SK-N-MC (cell line): ENCODE results near the gene C1orf141.
"Not testable (repeated sequence)": the region's sequence is repeated elsewhere in the genome, so short reads cannot be mapped to it uniquely, and the experiment has no call there.

Experiments
- DNase-seq: peaks from one replicate; pipeline ENCODE4 v3.0.0-alpha.2; 2011; ENCODE audit warnings: low read depth, low spot score
- H3K27ac ChIP-seq: fragments of 200-600 bp; sonication (generic); 2 replicates; pipeline ENCODE4 v1.5.1; 2016; ENCODE audit warnings: mixed run types
- H3K36me3 ChIP-seq: fragments of 200-600 bp; sonication (generic); 2 replicates; pipeline ENCODE4 v1.6.1; 2017; ENCODE audit warnings: antibody characterized with exemption, low read length, mixed read lengths; ENCODE audit not compliant: insufficient read depth
- H3K4me3 ChIP-seq: fragments of 200-600 bp; sonication (generic); 2 replicates; pipeline ENCODE4 v1.5.1; 2016
- H3K9ac ChIP-seq: fragments of 200-600 bp; sonication (generic); 2 replicates; pipeline ENCODE4 v1.8.0; 2017; ENCODE audit warnings: mixed run types, mixed read lengths; ENCODE audit not compliant: insufficient read length
- H3K9me3 ChIP-seq: fragments of 200-600 bp; sonication (generic); 2 replicates; pipeline ENCODE4 v1.6.1; 2017; ENCODE audit warnings: low read depth, mild to moderate bottlenecking, antibody characterized with exemption, low read length, moderate library complexity, mixed read lengths
- EZH2 ChIP-seq: fragments of 200-600 bp; sonication (generic); IDR thresholded peaks from one replicate; pipeline ENCODE4 v1.6.1; 2017; ENCODE audit warnings: antibody characterized with exemption
- FOXP2 ChIP-seq: optimal IDR thresholded peaks from 2 replicates; pipeline ENCODE3; 2011; ENCODE audit warnings: mild to moderate bottlenecking, moderate library complexity; ENCODE audit not compliant: insufficient read depth; ENCODE audit errors: extremely low read length, control extremely low read depth
- POLR2AphosphoS5 ChIP-seq: IDR thresholded peaks from 2 replicates; pipeline ENCODE4 v1.6.1; 2012; ENCODE audit warnings: mild to moderate bottlenecking, low read depth, low read length, borderline replicate concordance

The C1orf141 gene

DNA sequence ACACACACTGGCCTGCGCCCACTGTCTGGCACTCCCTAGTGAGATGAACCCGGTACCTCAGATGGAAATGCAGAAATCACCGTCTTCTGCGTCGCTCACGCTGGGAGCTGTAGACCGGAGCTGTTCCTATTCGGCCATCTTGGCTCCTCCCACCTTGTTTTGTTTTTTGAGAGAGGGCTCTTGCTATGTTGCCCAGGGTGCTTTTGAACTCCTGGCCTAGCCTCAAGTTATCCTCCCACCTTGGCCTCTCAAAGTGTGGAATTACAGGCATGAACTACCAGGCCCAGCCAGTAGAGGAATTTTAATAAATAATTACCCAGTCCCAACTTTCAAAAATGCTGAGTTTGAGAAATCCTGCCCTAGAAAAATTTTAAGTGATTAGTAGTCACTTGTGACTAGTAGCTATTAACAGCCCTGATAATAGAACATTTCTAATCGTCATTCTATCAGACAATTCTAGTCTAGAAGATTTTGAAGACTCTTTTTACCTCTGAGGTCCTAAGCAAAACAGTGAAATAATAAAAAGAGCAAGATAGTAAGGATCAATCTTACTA lies 49.9 kb downstream of the C1orf141 start:
- no peaks in the 10 kb centered on the region for H3K9me3 ChIP-seq
- DNase-seq: no peak

DNA sequence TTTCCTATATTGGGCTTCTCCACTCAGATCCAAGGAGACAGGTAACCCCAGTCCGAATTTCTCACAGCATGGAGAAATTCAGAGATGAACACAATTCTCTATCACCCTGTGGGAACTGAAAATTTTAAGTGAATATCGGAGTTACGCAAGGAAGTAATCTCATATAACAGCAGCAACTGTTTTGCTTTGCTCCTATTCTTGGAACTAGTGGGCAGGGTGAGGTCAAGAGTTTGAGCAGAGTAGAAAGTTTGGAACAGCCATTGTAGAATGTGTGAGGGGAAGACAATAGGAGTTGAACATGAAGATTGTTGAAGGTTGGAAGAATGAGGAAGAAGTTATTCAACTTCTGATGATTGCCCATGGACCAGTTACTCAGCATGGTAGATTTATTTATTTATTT lies 56.5 kb downstream of the C1orf141 start:
- H3K9ac ChIP-seq: no peak overlapping the region
- TF ChIP-seq EZH2 (no peak), FOXP2 (no peak), POLR2AphosphoS5 (no peak)
- H3K4me3 ChIP-seq: no peak overlapping the region
- H3K27ac ChIP-seq: no peak overlapping the region
- H3K36me3 ChIP-seq: no peaks in the 10 kb centered on the region
- DNase-seq: no peak
- H3K9me3 ChIP-seq: no peaks in the 10 kb centered on the region

More for the DNA sequence above, 49.9 kb downstream of the C1orf141 start:
- Histone ChIP-seq H3K27ac (no peak overlapping the region), H3K9ac (no peak overlapping the region), H3K4me3 (no peak overlapping the region), H3K36me3 (no peaks in the 10 kb centered on the region)
- TF ChIP-seq FOXP2: no peak
- no peak for TF ChIP-seq EZH2
- TF ChIP-seq POLR2AphosphoS5: no peak

DNA sequence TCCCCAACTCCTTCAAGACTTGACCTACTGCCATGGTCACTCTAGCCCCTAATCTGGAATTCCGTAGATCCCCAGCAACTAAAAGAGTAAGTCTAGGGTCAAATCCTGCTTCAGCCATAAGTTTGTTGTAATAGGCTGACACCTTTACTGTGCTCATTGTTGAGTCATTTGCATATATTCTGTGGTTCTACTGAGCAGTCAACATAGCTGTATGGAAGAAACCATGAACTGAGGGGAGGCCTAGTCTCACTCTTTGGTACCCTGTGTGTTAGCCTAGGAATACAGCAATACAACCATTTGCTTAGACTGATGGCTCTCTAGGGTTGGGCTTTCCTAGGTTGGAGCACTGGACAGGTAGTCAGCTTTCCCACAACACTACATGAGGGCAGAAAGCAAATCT lies 57.2 kb downstream of the C1orf141 start:
- no peak overlapping the region for H3K4me3 ChIP-seq
- DNase-seq: no peak
- no peak for TF ChIP-seq FOXP2
- no peak for TF ChIP-seq POLR2AphosphoS5
- no peak for TF ChIP-seq EZH2
- no peaks in the 10 kb centered on the region for H3K9me3 ChIP-seq
- no peak overlapping the region for H3K27ac ChIP-seq
- no peaks in the 10 kb centered on the region for H3K36me3 ChIP-seq
- no peak overlapping the region for H3K9ac ChIP-seq

DNA sequence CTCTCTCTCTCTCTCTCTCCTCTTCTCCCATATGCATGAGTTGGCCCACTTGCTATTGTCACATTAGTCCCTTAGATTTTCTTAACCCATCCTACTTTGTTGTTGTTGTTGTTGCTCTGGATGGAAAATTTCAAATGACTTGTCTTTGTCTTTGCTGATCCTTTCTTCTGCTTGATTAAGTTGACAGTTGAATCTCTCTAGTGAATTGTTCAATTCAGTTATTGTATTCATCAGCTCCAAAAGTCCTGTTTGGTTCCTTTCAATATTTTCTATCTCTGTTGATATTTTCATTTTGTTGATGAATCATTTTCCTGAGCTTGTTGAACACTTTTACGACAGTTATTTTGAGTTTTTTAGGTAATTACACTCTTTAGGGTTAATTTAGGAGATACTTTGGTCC lies 62.0 kb downstream of the C1orf141 start:
- H3K4me3 ChIP-seq: no peak overlapping the region
- no peaks in the 10 kb centered on the region for H3K36me3 ChIP-seq
- DNase-seq: no peak
- no peak overlapping the region for H3K27ac ChIP-seq
- TF ChIP-seq POLR2AphosphoS5 (no peak), FOXP2 (no peak), EZH2 (no peak)
- H3K9me3 ChIP-seq: no peaks in the 10 kb centered on the region
- no peak overlapping the region for H3K9ac ChIP-seq

DNA sequence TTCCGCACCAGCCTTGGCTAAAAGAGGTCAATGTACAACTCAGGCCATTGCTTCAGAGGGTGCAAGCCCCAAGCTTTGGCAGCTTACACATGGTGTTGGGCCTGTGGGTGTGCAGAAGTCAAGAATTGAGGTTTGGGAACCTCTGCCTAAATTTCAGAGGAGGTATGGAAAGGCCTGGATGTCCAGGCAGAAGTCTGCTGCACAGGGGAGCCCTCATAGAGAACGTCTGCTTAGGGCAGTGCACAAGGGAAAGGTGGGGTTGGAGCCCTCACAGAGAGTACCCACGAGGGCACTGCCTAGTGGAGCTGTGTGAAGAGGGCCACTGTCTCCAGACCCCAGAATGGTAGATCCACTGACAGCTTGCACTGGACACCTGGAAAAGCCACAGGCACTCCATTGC lies 67.1 kb downstream of the C1orf141 start:
- H3K27ac ChIP-seq, H3K4me3 ChIP-seq, DNase-seq, H3K36me3 ChIP-seq, H3K9me3 ChIP-seq, H3K9ac ChIP-seq: not testable (repeated sequence)

DNA sequence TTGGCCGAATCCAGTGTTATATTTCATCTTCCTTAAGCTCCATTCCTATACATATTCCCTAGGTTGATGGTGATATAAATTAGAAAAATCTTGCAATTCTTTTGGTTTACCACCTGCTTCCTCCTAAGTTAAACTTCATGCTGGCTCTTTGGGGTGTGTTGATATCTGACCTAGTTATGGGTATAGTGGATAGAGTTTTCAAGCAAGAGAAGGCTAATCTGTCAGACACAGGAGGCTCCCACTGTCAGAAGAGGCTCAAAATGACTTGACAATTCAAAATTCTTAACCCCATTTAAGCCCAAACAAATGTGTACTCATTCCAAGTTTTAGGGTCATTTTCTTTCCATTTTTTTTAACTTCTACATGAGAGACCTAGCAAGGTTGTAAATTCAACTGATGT lies 72.4 kb downstream of the C1orf141 start:
- TF ChIP-seq FOXP2 (no peak), EZH2 (no peak), POLR2AphosphoS5 (no peak)
- H3K36me3 ChIP-seq: no peaks in the 10 kb centered on the region

DNA sequence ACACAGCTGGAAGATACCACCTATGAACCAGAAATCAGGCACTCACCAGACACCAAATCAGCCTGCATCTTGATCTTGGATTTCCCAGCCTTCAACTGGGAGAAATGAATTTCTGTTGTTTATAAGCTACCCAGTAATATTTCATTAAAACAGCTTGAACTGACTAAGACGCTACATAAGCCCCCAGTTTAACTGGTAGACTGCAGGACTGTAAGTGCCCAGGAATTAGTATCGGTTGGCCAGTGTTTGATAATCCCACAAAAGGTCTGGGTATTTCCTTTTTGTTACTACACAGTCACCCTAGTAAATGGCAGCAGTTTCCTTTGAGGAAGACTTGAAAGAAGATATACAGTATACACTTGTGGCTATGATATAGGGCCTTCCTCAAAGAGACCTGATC lies 73.5 kb downstream of the C1orf141 start:
- Histone ChIP-seq H3K9me3 (no peaks in the 10 kb centered on the region), H3K4me3 (no peak overlapping the region), H3K27ac (no peak overlapping the region), H3K36me3 (no peaks in the 10 kb centered on the region), H3K9ac (no peak overlapping the region)
- TF ChIP-seq FOXP2 (no peak), POLR2AphosphoS5 (no peak), EZH2 (no peak)
- DNase-seq: no peak

More for the DNA sequence above, 72.4 kb downstream of the C1orf141 start:
- no peak overlapping the region for H3K27ac ChIP-seq
- no peak for DNase-seq
- H3K9ac ChIP-seq: no peak overlapping the region
- H3K4me3 ChIP-seq: no peak overlapping the region
- H3K9me3 ChIP-seq: no peaks in the 10 kb centered on the region

DNA sequence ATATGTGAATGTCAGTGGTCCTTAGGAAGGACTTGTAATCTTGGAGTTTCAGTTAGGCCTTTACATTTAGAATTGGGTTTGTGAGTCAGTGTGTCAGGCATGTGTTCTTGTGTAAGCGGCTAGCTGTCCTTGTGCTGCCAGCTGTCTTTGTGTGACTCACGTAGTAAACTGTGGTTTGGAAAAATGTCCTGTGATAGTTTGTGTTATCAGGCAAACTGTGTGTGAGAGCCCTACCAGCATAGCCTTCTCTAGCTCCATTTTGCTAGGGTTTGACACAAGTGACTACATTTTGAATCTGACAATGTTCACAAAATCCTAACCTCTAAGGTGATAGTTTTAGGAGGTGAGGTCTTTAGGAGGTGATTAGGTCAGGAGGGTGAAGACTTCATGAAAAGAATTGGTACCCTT lies 74.0 kb downstream of the C1orf141 start:
- no peak overlapping the region for H3K4me3 ChIP-seq
- H3K9ac ChIP-seq: no peak overlapping the region
- DNase-seq: no peak
- no peaks in the 10 kb centered on the region for H3K9me3 ChIP-seq
- H3K36me3 ChIP-seq: no peaks in the 10 kb centered on the region
- no peak overlapping the region for H3K27ac ChIP-seq
- TF ChIP-seq FOXP2 (no peak), POLR2AphosphoS5 (no peak), EZH2 (no peak)

DNA sequence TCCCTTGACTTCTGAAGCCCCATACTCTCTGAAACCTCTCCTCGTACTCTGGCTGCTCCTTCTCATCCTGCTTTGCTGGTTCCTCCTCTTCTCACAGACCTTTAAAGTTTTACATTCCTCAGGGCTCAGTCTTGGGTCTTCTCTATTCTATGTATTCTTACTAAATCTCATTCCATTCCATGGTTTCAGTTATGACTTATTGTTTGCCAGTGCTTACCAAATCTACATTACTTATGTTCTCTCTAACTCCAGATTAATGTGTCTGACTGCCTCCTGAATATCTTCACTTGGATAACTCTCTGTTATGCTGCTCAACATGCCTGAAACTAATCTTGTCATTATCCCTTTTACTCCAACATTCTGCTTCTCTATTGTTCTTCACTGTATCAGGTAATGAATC lies 75.4 kb downstream of the C1orf141 start:
- H3K9ac ChIP-seq: no peak overlapping the region
- no peak for DNase-seq
- no peak overlapping the region for H3K4me3 ChIP-seq
- TF ChIP-seq FOXP2 (no peak), EZH2 (no peak), POLR2AphosphoS5 (no peak)
- no peaks in the 10 kb centered on the region for H3K9me3 ChIP-seq
- no peaks in the 10 kb centered on the region for H3K36me3 ChIP-seq
- H3K27ac ChIP-seq: no peak overlapping the region

DNA sequence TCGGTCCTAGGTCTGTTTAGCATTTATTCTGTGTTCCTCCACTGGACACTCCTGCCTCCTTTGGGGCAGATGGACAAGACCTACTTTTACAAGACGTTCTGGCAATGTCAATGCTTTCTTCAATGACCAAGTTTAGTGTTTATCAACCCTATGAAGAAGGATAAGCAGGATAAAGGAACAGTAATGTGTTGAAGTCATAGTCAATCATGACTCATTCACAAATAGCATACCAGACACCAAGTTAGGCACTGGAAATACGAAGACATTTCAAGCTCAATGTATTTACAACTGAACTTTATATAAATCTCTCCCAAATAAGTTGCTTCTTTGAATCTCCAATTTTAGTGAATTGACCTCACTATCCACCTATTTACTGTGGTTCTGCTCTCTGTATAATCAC lies 76.0 kb downstream of the C1orf141 start:
- Histone ChIP-seq H3K27ac (no peak overlapping the region), H3K4me3 (no peak overlapping the region), H3K9ac (no peak overlapping the region), H3K36me3 (no peaks in the 10 kb centered on the region), H3K9me3 (no peaks in the 10 kb centered on the region)
- TF ChIP-seq POLR2AphosphoS5 (no peak), EZH2 (no peak), FOXP2 (no peak)
- no peak for DNase-seq
